LNCAP (cell line): ENCODE measurements around the gene TTLL7.

Experiments used
- CTCF ChIP-seq: fragments of 450-650 bp; IDR thresholded peaks from 2 replicates; pipeline ENCODE4 v1.5.1; 2017; ENCODE audit warnings: mild to moderate bottlenecking

Gene TTLL7

GRCh38 chr1:83998498-83999315, at the start of gene TTLL7:
TSS of gene TTLL7 (minus strand) at chr1:83999132. CDS start at chr1:83952211, 46,921 bp downstream.
- TF ChIP-seq CTCF, result no peak

GRCh38 chr1:84042461-84042860, 43.5 kb upstream of the TTLL7 start:
- TF ChIP-seq CTCF, result no peak

GRCh38 chr1:84037758-84038611, 39.1 kb upstream of the TTLL7 start:
- TF ChIP-seq CTCF, result no peak

- no peak for TF ChIP-seq CTCF
Observed at GRCh38 chr1:84031802-84032327, 32.9 kb upstream of the TTLL7 start.

- no peak for TF ChIP-seq CTCF
Observed at GRCh38 chr1:84027368-84027767, 28.4 kb upstream of the TTLL7 start.

- no peak for TF ChIP-seq CTCF
Observed at GRCh38 chr1:84025966-84026365, 27.0 kb upstream of the TTLL7 start.

GRCh38 chr1:84021822-84022221, 22.9 kb upstream of the TTLL7 start:
- TF ChIP-seq CTCF, result no peak
